T47D (cell line): ENCODE results near the gene RCE1.

ENCODE experiments used
- DNase-seq, 2 experiments: peaks; one replicate each; pipeline versions ENCODE4 v3.0.0 to v3.0.0-alpha.2; 2011 to 2012; ENCODE audit warnings: low read depth in 1 of 2, low spot score in 1 of 2
- JUND ChIP-seq: IDR thresholded peaks from 2 replicates; pipeline ENCODE4 v1.6.1; 2012; ENCODE audit warnings: low read depth
- in situ Hi-C: cut with HindIII; loops from 2 replicates; pipeline ENCODE4 v1.10.0; 2016; ENCODE audit warnings: low sequenced_read_pairs, low pct_unique_long_range_greater_than_20kb

The RCE1 gene

GRCh38 chr11:66894141-66894540 is 50.9 kb downstream of the RCE1 start:
- no peak for TF ChIP-seq JUND
- in situ Hi-C loops = no loop called here
- DNase-seq = no peak
